Ishikawa (cell line): ENCODE results near the gene SCN8A.

Experiments used
- EGR1 ChIP-seq: IDR thresholded peaks from 2 replicates; pipeline ENCODE4 v1.6.1; 2012
- EP300 ChIP-seq: IDR thresholded peaks from 2 replicates; pipeline ENCODE4 v1.6.1; 2012; ENCODE audit warnings: borderline replicate concordance
- FOXM1 ChIP-seq: IDR thresholded peaks from 2 replicates; pipeline ENCODE4 v1.6.1; 2012; ENCODE audit warnings: low read depth, borderline replicate concordance
- NFIC ChIP-seq: IDR thresholded peaks from 2 replicates; pipeline ENCODE4 v1.6.1; 2012
- RAD21 ChIP-seq: IDR thresholded peaks from 2 replicates; pipeline ENCODE4 v1.6.1; 2012; ENCODE audit warnings: low read depth
- TAF1 ChIP-seq: IDR thresholded peaks from 2 replicates; pipeline ENCODE4 v1.6.1; 2012; ENCODE audit warnings: low read depth, mild to moderate bottlenecking
- TCF12 ChIP-seq: IDR thresholded peaks from 2 replicates; pipeline ENCODE4 v1.6.1; 2012; ENCODE audit warnings: low read depth
- YY1 ChIP-seq: IDR thresholded peaks from 2 replicates; pipeline ENCODE4 v1.6.1; 2012; ENCODE audit warnings: low read depth
- ZBTB7A ChIP-seq: IDR thresholded peaks from 2 replicates; pipeline ENCODE4 v1.6.1; 2012; ENCODE audit warnings: low read depth
- TF ChIP-seq, protein P1 (sequence below): IDR thresholded peaks from 2 replicates; pipeline ENCODE4 v1.6.1; 2012; ENCODE audit warnings: low read depth, mild to moderate bottlenecking
- TF ChIP-seq, protein P2 (sequence below): IDR thresholded peaks from 2 replicates; pipeline ENCODE4 v1.6.1; 2012

DNA sequence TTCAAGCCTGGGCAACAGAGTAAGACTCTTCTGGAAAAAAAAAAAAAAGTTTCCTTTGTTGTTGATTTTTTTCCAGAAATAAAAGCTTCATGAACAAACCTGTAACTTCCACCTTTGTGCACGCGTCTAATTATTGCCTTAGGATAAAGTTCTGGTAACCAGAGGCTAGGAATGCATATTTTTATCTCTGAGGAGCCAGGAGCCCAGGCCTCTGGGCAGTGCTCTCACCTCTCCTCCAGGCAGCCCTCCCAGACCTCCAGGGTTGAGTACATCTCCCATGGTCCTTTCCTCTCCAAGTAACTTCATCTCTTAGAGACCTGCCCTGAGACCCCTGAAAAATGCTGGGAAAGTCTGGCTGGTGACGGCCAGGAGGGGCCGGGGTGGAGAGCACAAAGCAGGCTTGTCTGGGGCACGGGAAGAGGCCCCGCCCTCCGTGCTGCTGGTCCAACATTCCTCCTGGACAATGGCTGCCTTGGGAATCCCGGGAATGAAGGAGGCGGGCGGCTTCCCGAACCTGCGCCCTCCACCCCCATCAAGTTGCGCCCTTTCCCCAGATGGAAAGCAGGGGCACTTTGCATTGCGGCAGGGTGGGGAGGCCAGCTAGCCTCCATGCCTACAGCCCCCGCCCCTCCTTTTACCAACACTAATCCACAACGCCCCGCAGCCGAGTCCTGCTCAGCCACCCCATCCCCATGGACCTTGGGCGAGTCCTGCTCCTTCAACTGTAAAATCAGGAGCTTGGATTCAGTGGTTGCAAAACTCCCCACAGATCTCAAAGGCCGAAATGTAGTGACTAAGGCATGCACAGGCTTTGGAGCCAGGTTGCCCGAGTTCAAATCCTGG lies 264.8 kb downstream of the SCN8A start:
- TF ChIP-seq TAF1 (no peak; the same call in 1 of the 2 replicates), ZBTB7A (no peak), NFIC (no peak), EP300 (no peak), RAD21 (no peak), TCF12 (no peak), EGR1 (no peak), FOXM1 (no peak), YY1 (peak; percentile 78; the same call in 1 of the 2 replicates)
- TF ChIP-seq, protein P1, sequence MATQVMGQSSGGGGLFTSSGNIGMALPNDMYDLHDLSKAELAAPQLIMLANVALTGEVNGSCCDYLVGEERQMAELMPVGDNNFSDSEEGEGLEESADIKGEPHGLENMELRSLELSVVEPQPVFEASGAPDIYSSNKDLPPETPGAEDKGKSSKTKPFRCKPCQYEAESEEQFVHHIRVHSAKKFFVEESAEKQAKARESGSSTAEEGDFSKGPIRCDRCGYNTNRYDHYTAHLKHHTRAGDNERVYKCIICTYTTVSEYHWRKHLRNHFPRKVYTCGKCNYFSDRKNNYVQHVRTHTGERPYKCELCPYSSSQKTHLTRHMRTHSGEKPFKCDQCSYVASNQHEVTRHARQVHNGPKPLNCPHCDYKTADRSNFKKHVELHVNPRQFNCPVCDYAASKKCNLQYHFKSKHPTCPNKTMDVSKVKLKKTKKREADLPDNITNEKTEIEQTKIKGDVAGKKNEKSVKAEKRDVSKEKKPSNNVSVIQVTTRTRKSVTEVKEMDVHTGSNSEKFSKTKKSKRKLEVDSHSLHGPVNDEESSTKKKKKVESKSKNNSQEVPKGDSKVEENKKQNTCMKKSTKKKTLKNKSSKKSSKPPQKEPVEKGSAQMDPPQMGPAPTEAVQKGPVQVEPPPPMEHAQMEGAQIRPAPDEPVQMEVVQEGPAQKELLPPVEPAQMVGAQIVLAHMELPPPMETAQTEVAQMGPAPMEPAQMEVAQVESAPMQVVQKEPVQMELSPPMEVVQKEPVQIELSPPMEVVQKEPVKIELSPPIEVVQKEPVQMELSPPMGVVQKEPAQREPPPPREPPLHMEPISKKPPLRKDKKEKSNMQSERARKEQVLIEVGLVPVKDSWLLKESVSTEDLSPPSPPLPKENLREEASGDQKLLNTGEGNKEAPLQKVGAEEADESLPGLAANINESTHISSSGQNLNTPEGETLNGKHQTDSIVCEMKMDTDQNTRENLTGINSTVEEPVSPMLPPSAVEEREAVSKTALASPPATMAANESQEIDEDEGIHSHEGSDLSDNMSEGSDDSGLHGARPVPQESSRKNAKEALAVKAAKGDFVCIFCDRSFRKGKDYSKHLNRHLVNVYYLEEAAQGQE: no peak
- TF ChIP-seq, protein P2, sequence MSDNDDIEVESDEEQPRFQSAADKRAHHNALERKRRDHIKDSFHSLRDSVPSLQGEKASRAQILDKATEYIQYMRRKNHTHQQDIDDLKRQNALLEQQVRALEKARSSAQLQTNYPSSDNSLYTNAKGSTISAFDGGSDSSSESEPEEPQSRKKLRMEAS: no peak
